ENCODE results near the gene CCDC158.

CCDC158 gene

GRCh38 chr4:76272999-76273398 lies 147.9 kb downstream of the CCDC158 start:
- Histone ChIP-seq H3K9ac (ENCODE audit: low read depth, low read length) (no peak overlapping the region), H3K36me3 (ENCODE audit: insufficient read depth, low read depth, low read length) (no peaks in the 10 kb centered on the region), H3K9me3 (ENCODE audit: insufficient read depth, low read depth, low read length) (no peaks in the 10 kb centered on the region), H3K27me3 (ENCODE audit: insufficient read depth, low read length) (no peaks in the 10 kb centered on the region), H3K4me1 (ENCODE audit: insufficient read depth, low read length) (no peaks in the 10 kb centered on the region), H3K27ac (ENCODE audit: low read length) (no peak overlapping the region), H3K4me3 (ENCODE audit: low read length) (no peak overlapping the region)

DNA sequence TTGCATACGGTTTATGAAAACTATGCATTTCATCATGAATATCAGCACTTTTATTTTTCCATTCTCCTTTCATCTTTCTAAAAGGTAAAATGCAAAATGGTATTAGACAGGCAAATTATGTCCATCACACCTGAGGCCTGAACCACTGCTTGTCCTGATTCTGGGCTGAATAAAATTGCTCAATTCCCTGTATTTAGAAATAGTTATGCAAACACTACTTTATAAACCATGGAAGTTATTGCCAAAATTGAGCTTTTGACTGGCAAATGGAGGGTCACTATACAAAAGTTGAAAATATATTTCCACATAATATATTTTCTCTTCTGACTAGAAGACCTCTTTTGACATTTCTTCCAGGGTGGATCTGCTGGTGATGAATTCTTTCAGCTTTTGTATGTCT lies 148.4 kb downstream of the CCDC158 start:
- no peaks in the 10 kb centered on the region for H3K36me3 ChIP-seq (ENCODE audit: insufficient read depth, low read depth, low read length)
- H3K4me1 ChIP-seq (ENCODE audit: insufficient read depth, low read length): no peaks in the 10 kb centered on the region

GRCh38 chr4:76272073-76272472 lies 148.9 kb downstream of the CCDC158 start:
- no peaks in the 10 kb centered on the region for H3K4me1 ChIP-seq (ENCODE audit: insufficient read depth, low read length)
- H3K4me3 ChIP-seq (ENCODE audit: low read length): no peak overlapping the region

More for the DNA sequence above, 148.4 kb downstream of the CCDC158 start:
- Histone ChIP-seq H3K9me3 (ENCODE audit: insufficient read depth, low read depth, low read length) (no peaks in the 10 kb centered on the region), H3K4me3 (ENCODE audit: low read length) (no peak overlapping the region), H3K27ac (ENCODE audit: low read length) (no peak overlapping the region), H3K9ac (ENCODE audit: low read depth, low read length) (no peak overlapping the region), H3K27me3 (ENCODE audit: insufficient read depth, low read length) (no peaks in the 10 kb centered on the region)

GRCh38 chr4:76271248-76271647 lies 149.7 kb downstream of the CCDC158 start:
- no peaks in the 10 kb centered on the region for H3K27me3 ChIP-seq (ENCODE audit: insufficient read depth, low read length)
- H3K4me3 ChIP-seq (ENCODE audit: low read length): no peak overlapping the region
- H3K27ac ChIP-seq (ENCODE audit: low read length): no peak overlapping the region
- H3K36me3 ChIP-seq (ENCODE audit: insufficient read depth, low read depth, low read length): no peaks in the 10 kb centered on the region
- no peaks in the 10 kb centered on the region for H3K4me1 ChIP-seq (ENCODE audit: insufficient read depth, low read length)
- H3K9ac ChIP-seq (ENCODE audit: low read depth, low read length): no peak overlapping the region
- no peaks in the 10 kb centered on the region for H3K9me3 ChIP-seq (ENCODE audit: insufficient read depth, low read depth, low read length)

More at GRCh38 chr4:76272073-76272472, 148.9 kb downstream of the CCDC158 start:
- Histone ChIP-seq H3K9ac (ENCODE audit: low read depth, low read length) (no peak overlapping the region), H3K27me3 (ENCODE audit: insufficient read depth, low read length) (no peaks in the 10 kb centered on the region), H3K9me3 (ENCODE audit: insufficient read depth, low read depth, low read length) (no peaks in the 10 kb centered on the region), H3K27ac (ENCODE audit: low read length) (no peak overlapping the region), H3K36me3 (ENCODE audit: insufficient read depth, low read depth, low read length) (no peaks in the 10 kb centered on the region)

- Histone ChIP-seq H3K27me3 (ENCODE audit: insufficient read depth, low read length) (no peaks in the 10 kb centered on the region), H3K4me1 (ENCODE audit: insufficient read depth, low read length) (no peaks in the 10 kb centered on the region), H3K4me3 (ENCODE audit: low read length) (no peak overlapping the region), H3K9ac (ENCODE audit: low read depth, low read length) (no peak overlapping the region), H3K9me3 (ENCODE audit: insufficient read depth, low read depth, low read length) (no peaks in the 10 kb centered on the region), H3K36me3 (ENCODE audit: insufficient read depth, low read depth, low read length) (no peaks in the 10 kb centered on the region), H3K27ac (ENCODE audit: low read length) (no peak overlapping the region)
Observed at GRCh38 chr4:76270244-76271175, 150.4 kb downstream of the CCDC158 start.

GRCh38 chr4:76267811-76268210 lies 153.1 kb downstream of the CCDC158 start:
- no peak overlapping the region for H3K27ac ChIP-seq (ENCODE audit: low read length)
- no peaks in the 10 kb centered on the region for H3K4me1 ChIP-seq (ENCODE audit: insufficient read depth, low read length)
- H3K4me3 ChIP-seq (ENCODE audit: low read length): no peak overlapping the region
- H3K9me3 ChIP-seq (ENCODE audit: insufficient read depth, low read depth, low read length): no peaks in the 10 kb centered on the region
- no peaks in the 10 kb centered on the region for H3K27me3 ChIP-seq (ENCODE audit: insufficient read depth, low read length)
- H3K36me3 ChIP-seq (ENCODE audit: insufficient read depth, low read depth, low read length): no peaks in the 10 kb centered on the region
- H3K9ac ChIP-seq (ENCODE audit: low read depth, low read length): no peak overlapping the region

- Histone ChIP-seq H3K9me3 (ENCODE audit: insufficient read depth, low read depth, low read length) (no peaks in the 10 kb centered on the region), H3K27me3 (ENCODE audit: insufficient read depth, low read length) (no peaks in the 10 kb centered on the region), H3K4me3 (ENCODE audit: low read length) (no peak overlapping the region), H3K27ac (ENCODE audit: low read length) (no peak overlapping the region), H3K36me3 (ENCODE audit: insufficient read depth, low read depth, low read length) (no peaks in the 10 kb centered on the region), H3K4me1 (ENCODE audit: insufficient read depth, low read length) (no peaks in the 10 kb centered on the region), H3K9ac (ENCODE audit: low read depth, low read length) (no peak overlapping the region)
Observed at GRCh38 chr4:76266627-76267026, 154.3 kb downstream of the CCDC158 start.

DNA sequence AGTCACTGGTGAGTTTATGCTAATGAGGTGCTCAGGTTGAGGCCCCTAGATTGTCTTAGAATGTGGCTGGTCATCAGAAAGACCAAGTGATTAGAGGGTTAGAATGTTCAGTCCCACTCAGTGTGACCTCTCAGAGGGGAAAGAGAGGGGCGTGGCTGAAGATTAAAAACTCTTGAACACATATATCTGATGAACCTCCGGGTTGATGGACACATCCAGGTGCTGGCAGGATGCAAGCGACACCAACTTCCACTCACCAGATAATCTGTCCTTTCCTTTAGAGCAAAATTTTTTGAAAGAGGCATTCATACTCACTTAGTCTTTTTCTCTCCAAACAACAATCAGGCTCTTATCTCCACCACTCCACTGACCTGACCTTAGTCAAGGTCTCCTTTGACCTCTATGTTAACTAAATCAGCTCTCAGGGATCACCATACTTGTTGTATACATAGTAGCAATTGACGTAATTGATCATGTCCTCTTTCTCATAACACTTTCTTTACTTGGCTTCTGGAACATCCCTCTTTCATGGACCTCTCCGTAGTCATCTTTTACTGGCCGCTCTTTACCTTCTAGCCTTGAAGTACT lies 155.2 kb downstream of the CCDC158 start:
- Histone ChIP-seq H3K4me3 (ENCODE audit: low read length) (no peak overlapping the region), H3K36me3 (ENCODE audit: insufficient read depth, low read depth, low read length) (no peaks in the 10 kb centered on the region), H3K27me3 (ENCODE audit: insufficient read depth, low read length) (no peaks in the 10 kb centered on the region), H3K9me3 (ENCODE audit: insufficient read depth, low read depth, low read length) (no peaks in the 10 kb centered on the region), H3K27ac (ENCODE audit: low read length) (no peak overlapping the region), H3K4me1 (ENCODE audit: insufficient read depth, low read length) (no peaks in the 10 kb centered on the region), H3K9ac (ENCODE audit: low read depth, low read length) (no peak overlapping the region)
